K562 (cell line): Measurements from ENCODE around the gene RHNO1. TPM values are rescaled to one million over a fixed set of nuclear protein-coding genes. Genes with fewer than 3 reads are reported as not detected.

Experiments used
- KLF13 ChIP-seq: fragments of 450-650 bp; IDR thresholded peaks from 2 replicates; pipeline ENCODE4 v1.6.1; 2016; ENCODE audit warnings: missing genetic modification characterization, low read depth, mild to moderate bottlenecking, missing compliant biosample characterization, moderate library complexity, borderline replicate concordance
- MAZ ChIP-seq, 2 experiments: fragments of 450-650 bp in 1 of 2; sonication (generic) in 1 of 2; formaldehyde crosslinking; IDR thresholded peaks in 1 of 2; conservative IDR thresholded peaks in 1 of 2; 2 replicates each; pipeline versions ENCODE4 v1.4.0 to v1.5.0; 2020; ENCODE audit warnings: mild to moderate bottlenecking in 1 of 2, missing genetic modification reagents in 1 of 2
- NR2C1 ChIP-seq, 2 experiments: fragments of 450-650 bp; IDR thresholded peaks; 2 replicates each; pipeline ENCODE4 v1.6.1; 2017; ENCODE audit warnings: mild to moderate bottlenecking in 2 of 2, antibody characterized with exemption in 1 of 2, inconsistent platforms in 1 of 2, missing compliant biosample characterization in 1 of 2, missing genetic modification characterization in 1 of 2
- POLR2A ChIP-seq: fragments of 450-650 bp; conservative IDR thresholded peaks from 2 replicates; pipeline ENCODE4 v1.6.1; 2016
- REST ChIP-seq, 2 experiments: fragments of 450-650 bp; formaldehyde crosslinking in 1 of 2; IDR thresholded peaks; 2 replicates each; pipeline versions ENCODE4 v1.4.0 to v1.6.1; 2014 to 2020; ENCODE audit warnings: mild to moderate bottlenecking in 2 of 2, borderline replicate concordance in 1 of 2, low read depth in 1 of 2
- SIN3B ChIP-seq: fragments of 450-650 bp; IDR thresholded peaks from 2 replicates; pipeline ENCODE4 v1.6.1; 2017; ENCODE audit warnings: low read depth, mild to moderate bottlenecking, moderate library complexity
- TFAP4 ChIP-seq: sonication (generic); formaldehyde crosslinking; IDR thresholded peaks from 2 replicates; pipeline ENCODE4 v1.8.0; 2022; ENCODE audit warnings: missing genetic modification reagents, mild to moderate bottlenecking, moderate library complexity, borderline replicate concordance
- THRAP3 ChIP-seq: fragments of 450-650 bp; IDR thresholded peaks from 2 replicates; pipeline ENCODE4 v1.6.1; 2016; ENCODE audit warnings: mild to moderate bottlenecking, inconsistent platforms, borderline replicate concordance
- TOE1 ChIP-seq, 2 experiments: fragments of 450-650 bp in 1 of 2; sonication (generic) in 1 of 2; formaldehyde crosslinking in 1 of 2; IDR thresholded peaks; 2 replicates each; pipeline versions ENCODE4 v1.7.1 to v1.8.0; 2016 to 2022; ENCODE audit warnings: borderline replicate concordance in 2 of 2, mild to moderate bottlenecking in 2 of 2, antibody characterized with exemption in 1 of 2, inconsistent platforms in 1 of 2, low read depth in 1 of 2, missing genetic modification reagents in 1 of 2, moderate library complexity in 1 of 2
- USF1 ChIP-seq: sonication (generic); formaldehyde crosslinking; IDR thresholded peaks from 2 replicates; pipeline ENCODE4 v1.9.0; 2022; ENCODE audit warnings: mild to moderate bottlenecking, missing genetic modification reagents
- polyA plus RNA-seq, 8 experiments: library from polyadenylated mRNA; depleted of rRNA in 4 of 8; stranded (reverse) in 5 of 8; unstranded in 3 of 8; fragments of >200 nt; fragmentation: Nextera tagmentation in 2 of 8; fragmentation: Illumina TruSeq in 1 of 8; extraction: Ambion mirVana in 2 of 8; extraction: Trizol in 1 of 8; gene quantifications; 2 replicates each; pipeline versions ENCODE4 v1.2.1 to v1.2.3, GENCODE V29; 2011 to 2014; ENCODE audit warnings: inconsistent platforms in 1 of 8, missing spikeins in 1 of 8
- total RNA-seq, 7 experiments: library from RNA; depleted of rRNA in 6 of 7; stranded (reverse); fragments of >200 nt in 6 of 7; fragmentation: Illumina TruSeq in 2 of 7; extraction: Trizol in 2 of 7; gene quantifications; 2 replicates each; pipeline versions ENCODE4 v1.2.1 to v1.2.3, GENCODE V29; 2011 to 2021; ENCODE audit warnings: low replicate concordance in 1 of 7
- TF ChIP-seq, protein P1 (sequence below): fragments of 150-350 bp; conservative IDR thresholded peaks from 2 replicates; pipeline ENCODE4 v1.6.1; 2014; ENCODE audit warnings: low read length

The RHNO1 gene
- total and polyA plus RNA-seq, 9 of the 15 experiments (the other 6 are each of a cell fraction or from before 2014, with no cell fraction given), result 20.8 to 62.7 (median 28.8) TPM

DNA sequence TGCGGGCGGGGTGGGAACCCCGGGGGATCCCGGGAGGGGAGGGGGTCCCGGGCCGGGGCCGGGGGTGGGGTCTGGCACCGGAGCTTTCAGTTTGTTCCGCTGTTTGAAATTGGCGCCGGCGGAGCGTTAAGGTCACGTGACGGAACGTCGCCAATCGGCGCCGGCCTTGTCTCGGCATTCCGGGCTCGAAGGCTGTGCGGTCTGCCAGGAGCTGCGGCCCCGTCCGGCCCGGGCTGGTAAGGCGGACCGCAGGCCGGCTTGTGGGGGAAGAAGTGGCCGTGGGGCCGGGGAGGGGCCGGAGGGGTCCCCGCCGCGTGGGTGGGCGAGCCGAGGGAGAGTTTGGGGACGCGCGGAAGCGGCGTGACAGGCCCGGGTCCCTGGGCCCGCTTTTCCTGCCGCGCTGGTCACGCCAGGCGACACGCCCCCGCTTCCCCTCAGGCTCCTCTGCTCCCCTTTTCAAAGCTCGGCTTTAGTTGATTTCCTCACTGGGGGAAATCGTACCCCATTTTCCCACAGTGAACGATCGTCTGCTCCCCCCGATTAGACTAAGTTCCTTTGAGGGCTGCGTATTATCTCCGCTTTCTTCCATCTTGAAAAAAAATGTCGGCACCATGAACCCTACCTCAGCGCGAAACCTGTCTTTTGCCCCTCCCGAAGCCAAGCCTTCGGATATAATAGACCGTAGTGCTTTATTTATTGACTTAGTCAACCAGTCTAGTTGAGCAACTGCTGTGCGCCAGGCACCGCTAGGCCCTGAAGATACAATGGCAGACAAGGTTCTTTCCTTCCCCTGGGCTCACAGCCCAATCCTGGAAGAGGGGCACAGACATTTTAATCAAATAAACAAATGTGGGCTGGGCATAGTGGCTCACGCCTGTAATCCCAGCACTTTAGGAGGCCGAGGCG lies at the start of gene RHNO1, which contains the start of gene FOXM1 (continued):
- TF ChIP-seq REST (IDR thresholded peaks at IDR 0.05; ENCODE audit: borderline replicate concordance) (peak; percentile 83), REST (CRISPR knock-in tag; IDR thresholded peaks at IDR 0.05; ENCODE audit: low read depth) (no peak), SIN3B (peak; percentile 38; the same call in 1 of the 2 replicates), POLR2A (peak; percentile 79), TFAP4 (CRISPR knock-in tag) (0 out of 2 replicates have a peak, but pooled peaks have one; percentile 25), USF1 (CRISPR knock-in tag) (peak; percentile 91), NR2C1 (IDR thresholded peaks at IDR 0.05) (no peak), NR2C1 (tag; IDR thresholded peaks at IDR 0.05) (no peak), THRAP3 (no peak), TOE1 (IDR thresholded peaks at IDR 0.05; ENCODE audit: borderline replicate concordance) (peak; percentile 97), TOE1 (CRISPR knock-in tag; IDR thresholded peaks at IDR 0.05; ENCODE audit: borderline replicate concordance, low read depth) (no peak), MAZ (CRISPR knock-in tag; conservative IDR thresholded peaks at IDR 0.05 in 1 of 2, IDR thresholded peaks at IDR 0.05 in 1 of 2) (peak in 1 of 2 experiments; percentile 17; a peak in 1 of 4 replicates), KLF13 (tag) (peak; percentile 82; the same call in 1 of the 2 replicates)
- TF ChIP-seq, protein P1, sequence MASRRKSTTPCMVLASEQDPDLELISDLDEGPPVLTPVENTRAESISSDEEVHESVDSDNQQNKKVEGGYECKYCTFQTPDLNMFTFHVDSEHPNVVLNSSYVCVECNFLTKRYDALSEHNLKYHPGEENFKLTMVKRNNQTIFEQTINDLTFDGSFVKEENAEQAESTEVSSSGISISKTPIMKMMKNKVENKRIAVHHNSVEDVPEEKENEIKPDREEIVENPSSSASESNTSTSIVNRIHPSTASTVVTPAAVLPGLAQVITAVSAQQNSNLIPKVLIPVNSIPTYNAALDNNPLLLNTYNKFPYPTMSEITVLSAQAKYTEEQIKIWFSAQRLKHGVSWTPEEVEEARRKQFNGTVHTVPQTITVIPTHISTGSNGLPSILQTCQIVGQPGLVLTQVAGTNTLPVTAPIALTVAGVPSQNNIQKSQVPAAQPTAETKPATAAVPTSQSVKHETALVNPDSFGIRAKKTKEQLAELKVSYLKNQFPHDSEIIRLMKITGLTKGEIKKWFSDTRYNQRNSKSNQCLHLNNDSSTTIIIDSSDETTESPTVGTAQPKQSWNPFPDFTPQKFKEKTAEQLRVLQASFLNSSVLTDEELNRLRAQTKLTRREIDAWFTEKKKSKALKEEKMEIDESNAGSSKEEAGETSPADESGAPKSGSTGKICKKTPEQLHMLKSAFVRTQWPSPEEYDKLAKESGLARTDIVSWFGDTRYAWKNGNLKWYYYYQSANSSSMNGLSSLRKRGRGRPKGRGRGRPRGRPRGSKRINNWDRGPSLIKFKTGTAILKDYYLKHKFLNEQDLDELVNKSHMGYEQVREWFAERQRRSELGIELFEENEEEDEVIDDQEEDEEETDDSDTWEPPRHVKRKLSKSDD, result no peak
